ENCODE measurements around the gene C17orf107. TPM values are rescaled to one million over a fixed set of nuclear protein-coding genes. Genes with fewer than 3 reads are reported as not detected.

The C17orf107 gene
- total and polyA plus RNA-seq, 9 of the 15 experiments (the other 6 are each of a cell fraction or from before 2014, with no cell fraction given), result 0.05 to 0.29 (median 0.07) TPM; not detected in 4

GRCh38 chr17:4908711-4909496, 9.6 kb downstream of the C17orf107 start (continued):
- no peak for TF ChIP-seq ZNF609 (CRISPR knock-in tag; IDR thresholded peaks at IDR 0.05; ENCODE audit: borderline replicate concordance)
- TF ChIP-seq SMARCB1 (IDR thresholded peaks at IDR 0.05; ENCODE audit: insufficient read length, low read depth), result no peak
- TF ChIP-seq ZNF785 (CRISPR knock-in tag; IDR thresholded peaks at IDR 0.05), result no peak
- TF ChIP-seq CREB3 (tag; conservative IDR thresholded peaks at IDR 0.05; ENCODE audit: low read depth), result no peak
- no peak for TF ChIP-seq TSHZ1 (CRISPR knock-in tag; IDR thresholded peaks at IDR 0.05)
- peak in 1 of 3 experiments; percentile 33 for TF ChIP-seq YY1 (IDR thresholded peaks at IDR 0.05; ENCODE audit: borderline replicate concordance in 1 of 3, control insufficient read depth in 1 of 3, extremely low read depth in 1 of 3, insufficient read depth in 3 of 3, insufficient read length in 1 of 3, insufficient replicate concordance in 2 of 3, low read depth in 1 of 3, low read length in 2 of 3)
- TF ChIP-seq HLTF (IDR thresholded peaks at IDR 0.05), result peak; percentile 92; the same call in 1 of the 2 replicates
- no peak for TF ChIP-seq ZNF75A (CRISPR knock-in tag; IDR thresholded peaks at IDR 0.05)
